ENCODE data around the gene MBOAT7. TPM values are rescaled to one million over a fixed set of nuclear protein-coding genes. Genes with fewer than 3 reads are reported as not detected.
"Not testable (repeated sequence)": the region's sequence is repeated elsewhere in the genome, so short reads cannot be mapped to it uniquely, and the experiment has no call there.

The MBOAT7 gene
- total RNA-seq, 2 experiments from 2014 or later: 18.1 to 25.0 TPM

- no peaks in the 10 kb centered on the region for H3K9me3 ChIP-seq (ENCODE audit: low read length)
- no peaks in the 10 kb centered on the region for H4K20me1 ChIP-seq (ENCODE audit: insufficient read depth, low read length)
- no peak overlapping the region for H3K4me2 ChIP-seq (ENCODE audit: low read length)
- CTCF ChIA-PET (ENCODE audit: unreplicated experiment): no interaction called here
- no TSS peak for BruUV-seq (replicated peaks)
- no peaks in the 10 kb centered on the region for H3K9me2 ChIP-seq (ENCODE audit: insufficient read depth, low read length)
- H2AFZ ChIP-seq (ENCODE audit: low read length): no peak overlapping the region
- peaks cover 23% of the 10 kb centered on the region for H3K36me3 ChIP-seq (ENCODE audit: insufficient read depth, low read length)
- H3K27ac ChIP-seq (ENCODE audit: low read depth, low read length, poor library complexity, severe bottlenecking): no peak overlapping the region
- intact Hi-C loops (cut with micrococcal nuclease; ENCODE audit: unreplicated experiment): no loop called here
- no peaks in the 10 kb centered on the region for H3K4me1 ChIP-seq (ENCODE audit: insufficient read depth, low read length, poor library complexity, severe bottlenecking)
- no peak overlapping the region for H3K4me3 ChIP-seq (ENCODE audit: low read depth, low read length, poor library complexity, severe bottlenecking)
- no peaks in the 10 kb centered on the region for H3K79me2 ChIP-seq (ENCODE audit: insufficient read depth, low read depth, low read length)
- DNase-seq (ENCODE audit: low spot score): no peak
- POLR2A ChIA-PET: no interaction called here
- TF ChIP-seq EZH2phosphoT487 (IDR thresholded peaks at IDR 0.05; ENCODE audit: borderline replicate concordance, low read depth, low read length): no peak
- no peak for TF ChIP-seq CTCF (conservative IDR thresholded peaks at IDR 0.05; ENCODE audit: low read length)
Observed at GRCh38 chr19:54216869-54217268, 27.5 kb upstream of the MBOAT7 start.

GRCh38 chr19:54214734-54215133, 25.4 kb upstream of the MBOAT7 start:
- intact Hi-C loops (cut with micrococcal nuclease; ENCODE audit: unreplicated experiment); CTCF ChIA-PET (ENCODE audit: unreplicated experiment): not testable (repeated sequence)

GRCh38 chr19:54214217-54214616, 24.8 kb upstream of the MBOAT7 start:
- H4K20me1 ChIP-seq (ENCODE audit: insufficient read depth, low read length); H3K79me2 ChIP-seq (ENCODE audit: insufficient read depth, low read depth, low read length); H3K27ac ChIP-seq (ENCODE audit: low read depth, low read length, poor library complexity, severe bottlenecking); intact Hi-C loops (cut with micrococcal nuclease; ENCODE audit: unreplicated experiment); H3K9me2 ChIP-seq (ENCODE audit: insufficient read depth, low read length); H3K9me3 ChIP-seq (ENCODE audit: low read length); H2AFZ ChIP-seq (ENCODE audit: low read length); DNase-seq (ENCODE audit: low spot score); POLR2A ChIA-PET; H3K4me2 ChIP-seq (ENCODE audit: low read length); CTCF ChIA-PET (ENCODE audit: unreplicated experiment); BruUV-seq (replicated peaks); H3K4me1 ChIP-seq (ENCODE audit: insufficient read depth, low read length, poor library complexity, severe bottlenecking); H3K4me3 ChIP-seq (ENCODE audit: low read depth, low read length, poor library complexity, severe bottlenecking): not testable (repeated sequence)
- H3K36me3 ChIP-seq (ENCODE audit: insufficient read depth, low read length): peaks cover 42% of the 10 kb centered on the region

More at GRCh38 chr19:54214734-54215133, 25.4 kb upstream of the MBOAT7 start:
- H3K4me2 ChIP-seq (ENCODE audit: low read length); H3K9me2 ChIP-seq (ENCODE audit: insufficient read depth, low read length); H3K4me1 ChIP-seq (ENCODE audit: insufficient read depth, low read length, poor library complexity, severe bottlenecking); H3K9me3 ChIP-seq (ENCODE audit: low read length); H3K27ac ChIP-seq (ENCODE audit: low read depth, low read length, poor library complexity, severe bottlenecking); H3K79me2 ChIP-seq (ENCODE audit: insufficient read depth, low read depth, low read length); H3K4me3 ChIP-seq (ENCODE audit: low read depth, low read length, poor library complexity, severe bottlenecking); BruUV-seq (replicated peaks); H2AFZ ChIP-seq (ENCODE audit: low read length); POLR2A ChIA-PET; H4K20me1 ChIP-seq (ENCODE audit: insufficient read depth, low read length); DNase-seq (ENCODE audit: low spot score): not testable (repeated sequence)
- peaks cover 36% of the 10 kb centered on the region for H3K36me3 ChIP-seq (ENCODE audit: insufficient read depth, low read length)

GRCh38 chr19:54211235-54211634, 21.9 kb upstream of the MBOAT7 start:
- H3K36me3 ChIP-seq (ENCODE audit: insufficient read depth, low read length): peaks cover 71% of the 10 kb centered on the region
- H3K79me2 ChIP-seq (ENCODE audit: insufficient read depth, low read depth, low read length): peaks cover 7% of the 10 kb centered on the region; the same call in 1 of the 2 replicates
- no TSS peak for BruUV-seq (replicated peaks)
- no peak for DNase-seq (ENCODE audit: low spot score)
- H3K4me2 ChIP-seq (ENCODE audit: low read length): no peak overlapping the region
- peaks cover 8% of the 10 kb centered on the region; the same call in 1 of the 2 replicates for H4K20me1 ChIP-seq (ENCODE audit: insufficient read depth, low read length)
- no peak for TF ChIP-seq CTCF (conservative IDR thresholded peaks at IDR 0.05; ENCODE audit: low read length)
- no peak for TF ChIP-seq EZH2phosphoT487 (IDR thresholded peaks at IDR 0.05; ENCODE audit: borderline replicate concordance, low read depth, low read length)
- no peaks in the 10 kb centered on the region for H3K9me2 ChIP-seq (ENCODE audit: insufficient read depth, low read length)
- ChIA-PET CTCF (ENCODE audit: unreplicated experiment) (no interaction called here), POLR2A (no interaction called here)
- no peak overlapping the region for H3K27ac ChIP-seq (ENCODE audit: low read depth, low read length, poor library complexity, severe bottlenecking)
- H3K9me3 ChIP-seq (ENCODE audit: low read length): no peaks in the 10 kb centered on the region
- intact Hi-C loops (cut with micrococcal nuclease; ENCODE audit: unreplicated experiment): no loop called here
- H3K4me1 ChIP-seq (ENCODE audit: insufficient read depth, low read length, poor library complexity, severe bottlenecking): peaks cover 17% of the 10 kb centered on the region
- no peak overlapping the region for H2AFZ ChIP-seq (ENCODE audit: low read length)
- no peak overlapping the region for H3K4me3 ChIP-seq (ENCODE audit: low read depth, low read length, poor library complexity, severe bottlenecking)
